Measurements from ENCODE around the gene TNFAIP2. TPM values are rescaled to one million over a fixed set of nuclear protein-coding genes. Genes with fewer than 3 reads are reported as not detected.

TNFAIP2 gene
- total RNA-seq, 4 donors from 2014 or later = 56.0 to 215 (median 144) TPM

- TF ChIP-seq CTCF (IDR thresholded peaks at IDR 0.05) = peak in 2 of 3 donors; percentile 75 to 80
- DNase-seq (ENCODE audit: low spot score) (no peak), ATAC-seq (ENCODE audit: low FRiP score) (peak; percentile 48)
These were observed 18.4 kb upstream of the TNFAIP2 start for GRCh38 chr14:103104654-103105452.

DNA sequence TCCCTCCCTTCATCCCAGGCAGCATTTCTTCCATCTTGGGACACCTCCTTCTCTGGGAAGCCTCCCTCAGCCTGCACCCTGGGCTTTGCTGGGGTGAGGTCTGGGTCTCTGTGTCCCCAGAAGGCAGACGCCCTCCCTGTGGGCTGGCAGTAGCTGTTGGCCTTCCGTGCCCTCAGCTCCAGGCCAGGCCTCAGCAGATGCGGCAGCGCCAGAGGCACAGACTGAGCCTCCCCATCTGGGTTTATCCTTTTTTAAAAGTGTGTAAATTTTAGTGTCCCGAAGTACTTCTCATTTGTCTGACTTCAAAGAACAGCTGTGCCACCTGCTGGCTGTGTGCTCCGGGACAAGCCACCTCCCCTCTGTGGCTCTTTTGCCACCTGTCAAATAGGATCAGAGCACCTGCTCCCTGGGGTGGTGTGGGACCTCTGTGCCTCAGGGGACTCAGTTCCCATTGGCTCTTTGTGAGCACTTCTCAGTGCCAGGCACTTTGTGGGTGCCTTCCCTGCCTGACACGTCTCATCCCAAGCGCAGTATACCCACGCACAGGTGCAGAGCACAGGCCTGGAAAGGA, 17.6 kb upstream of the TNFAIP2 start:
- ATAC-seq (ENCODE audit: low FRiP score) = no peak
- no peak for TF ChIP-seq CTCF (IDR thresholded peaks at IDR 0.05)

GRCh38 chr14:103107455-103107854, 15.8 kb upstream of the TNFAIP2 start:
- ATAC-seq (ENCODE audit: low FRiP score) (no peak), DNase-seq (ENCODE audit: low spot score) (no peak)
- no peak for TF ChIP-seq CTCF (IDR thresholded peaks at IDR 0.05)

More for the DNA sequence above, 17.6 kb upstream of the TNFAIP2 start:
- DNase-seq (ENCODE audit: low spot score) = no peak

- no peak for TF ChIP-seq CTCF (IDR thresholded peaks at IDR 0.05)
- no peak for ATAC-seq (ENCODE audit: low FRiP score)
- no peak for DNase-seq (ENCODE audit: low spot score)
These were observed 15.1 kb upstream of the TNFAIP2 start for GRCh38 chr14:103107941-103108748.

- DNase-seq (ENCODE audit: low spot score) (no peak), ATAC-seq (ENCODE audit: low FRiP score) (peak; percentile 41)
- TF ChIP-seq CTCF (IDR thresholded peaks at IDR 0.05) = no peak
These were observed 14.5 kb upstream of the TNFAIP2 start for GRCh38 chr14:103108749-103109207.

DNA sequence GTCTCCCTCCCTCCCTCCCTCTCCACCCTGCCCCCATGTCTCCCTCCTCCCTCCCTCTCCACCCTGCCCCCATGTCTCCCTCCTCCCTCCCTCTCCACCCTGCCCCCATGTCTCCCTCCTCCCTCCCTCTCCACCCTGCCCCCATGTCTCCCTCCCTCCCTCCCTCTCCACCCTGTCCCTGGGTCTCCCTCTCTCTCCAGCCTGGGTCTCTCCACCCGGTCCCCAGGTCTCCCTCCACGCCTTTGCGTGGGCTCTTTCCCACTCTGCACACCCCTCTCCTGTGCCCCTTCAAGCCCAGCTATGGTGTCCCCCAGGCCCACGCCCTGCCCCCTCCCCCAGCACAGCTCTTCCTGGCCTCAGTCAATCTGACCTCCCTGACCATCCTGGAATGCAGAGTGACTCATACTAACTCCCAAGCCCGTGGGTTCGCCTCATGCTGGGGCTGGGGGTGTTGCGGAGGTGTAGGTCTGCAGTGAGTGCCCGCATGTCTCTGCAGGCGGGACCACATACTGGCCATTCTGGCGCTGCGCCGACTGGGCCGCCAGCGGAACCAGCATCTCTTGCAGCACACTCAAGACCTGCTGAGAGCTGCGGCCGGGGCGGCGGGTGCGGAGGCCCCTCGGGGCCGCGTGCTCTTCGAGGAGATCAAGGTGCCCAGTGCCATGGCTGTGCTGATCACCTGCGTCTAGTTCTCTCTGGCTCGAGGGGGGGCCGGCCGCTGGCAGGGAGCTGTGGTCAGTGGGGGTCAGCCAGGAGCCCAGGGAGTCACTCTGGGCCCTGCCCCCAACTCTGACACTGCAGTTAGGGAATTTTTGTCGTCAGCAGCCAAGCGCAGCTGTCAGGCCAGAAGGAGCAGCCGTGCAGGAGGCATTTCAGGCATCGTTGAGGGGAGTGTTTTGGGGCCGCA, 13.5 kb upstream of the TNFAIP2 start:
- peak; percentile 59 for ATAC-seq (ENCODE audit: low FRiP score)
- TF ChIP-seq CTCF (IDR thresholded peaks at IDR 0.05) = no peak
- DNase-seq (ENCODE audit: low spot score) = no peak
